ENCODE data around the gene FADS6. TPM values are rescaled to one million over a fixed set of nuclear protein-coding genes. Genes with fewer than 3 reads are reported as not detected.

Gene FADS6
- total RNA-seq, 2 experiments from 2014 or later, result not detected

DNA sequence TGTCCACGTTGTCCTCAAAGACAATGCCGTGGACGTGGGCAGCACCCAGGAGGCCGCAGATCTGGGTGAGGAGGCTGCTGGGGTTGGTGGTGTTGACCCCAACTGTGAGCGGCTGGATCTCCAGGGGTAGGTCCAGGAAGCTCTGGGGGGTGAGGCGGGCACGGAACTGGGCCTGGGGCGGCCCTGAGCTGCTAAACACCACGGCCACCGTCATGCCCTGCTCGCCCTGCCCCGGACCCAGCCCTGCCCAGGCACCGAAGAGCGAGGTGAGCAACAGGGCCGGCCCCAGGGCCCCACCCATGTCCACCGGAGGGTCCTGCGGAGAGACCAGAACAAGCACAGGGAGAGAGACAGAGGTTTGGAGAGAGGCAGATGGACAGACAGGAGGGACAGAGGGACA is 38.6 kb downstream of the FADS6 start:
- ChIA-PET CTCF (interaction anchor here (1.2 to 11.9 kb wide), 4 partner anchors 9 to 109 kb away, joined by 3 to 123 read pairs (median 37); no protein-coding TSS in a partner anchor), POLR2A (no interaction called here)
- H3K4me3 Mint-ChIP-seq, result no peak overlapping the region
- intact Hi-C loops (cut with micrococcal nuclease), result no loop called here
- no peaks in the 10 kb centered on the region for H3K9me3 Mint-ChIP-seq
- H3K4me1 Mint-ChIP-seq (ENCODE audit: low read depth), result peaks cover 12% of the 10 kb centered on the region
- DNase-seq, result no peak
- no peaks in the 10 kb centered on the region for H3K36me3 Mint-ChIP-seq
- no peak overlapping the region for H3K27ac Mint-ChIP-seq
- peaks cover 53% of the 10 kb centered on the region for H3K27me3 Mint-ChIP-seq

DNA sequence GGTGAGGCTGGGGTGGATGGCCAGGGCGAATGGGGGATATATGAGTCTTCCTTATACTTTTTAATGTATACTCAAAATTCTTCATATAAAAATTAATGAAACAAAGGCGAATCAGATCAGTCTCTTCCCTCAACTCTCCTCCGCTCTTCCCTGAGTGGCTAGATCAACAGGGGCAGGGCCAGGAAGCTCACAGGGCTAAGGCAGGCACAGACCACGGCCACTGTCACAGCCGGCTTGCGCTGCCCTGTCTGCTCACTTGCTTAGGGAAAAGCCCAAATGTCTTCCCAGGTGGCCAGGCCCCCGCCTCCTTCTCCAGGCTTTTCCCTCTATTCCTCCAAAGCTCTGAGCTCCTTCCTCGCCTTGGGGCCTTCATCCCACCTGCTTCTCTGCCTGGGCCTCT is 39.8 kb downstream of the FADS6 start:
- POLR2A ChIA-PET, result no interaction called here
- Mint-ChIP-seq H3K36me3 (no peaks in the 10 kb centered on the region), H3K27me3 (peaks cover 47% of the 10 kb centered on the region), H3K9me3 (no peaks in the 10 kb centered on the region), H3K4me1 (ENCODE audit: low read depth) (peaks cover 8% of the 10 kb centered on the region), H3K4me3 (no peak overlapping the region), H3K27ac (no peak overlapping the region)
- CTCF ChIA-PET, result interaction anchor here (1.2 to 6.4 kb wide), 2 partner anchors 10 to 62 kb away, joined by 3 to 48 read pairs; no protein-coding TSS in a partner anchor
- intact Hi-C loops (cut with micrococcal nuclease), result no loop called here
- DNase-seq, result no peak

DNA sequence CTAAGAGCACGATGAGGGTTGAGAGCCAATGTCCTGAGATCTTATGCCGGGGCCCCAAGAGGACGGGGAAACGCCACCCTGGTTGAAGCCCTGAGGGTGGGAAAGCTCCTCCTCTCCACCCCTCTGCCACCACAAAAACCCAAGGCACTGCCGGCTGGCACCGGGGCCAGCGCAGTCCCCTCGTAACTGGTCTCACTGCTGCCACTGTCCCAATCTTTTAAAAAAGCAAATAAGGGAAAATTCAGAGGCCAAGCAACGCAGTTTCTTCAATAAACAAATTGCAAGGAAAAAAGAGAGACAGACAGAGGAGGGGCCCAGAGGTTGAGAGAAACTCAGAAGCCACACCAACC is 40.4 kb downstream of the FADS6 start:
- DNase-seq, result no peak
- CTCF ChIA-PET, result interaction anchor here (0.7 to 6.4 kb wide), 6 partner anchors 11 to 109 kb away, joined by 3 to 48 read pairs (median 3); no protein-coding TSS in a partner anchor
- Mint-ChIP-seq H3K4me1 (ENCODE audit: low read depth) (peaks cover 8% of the 10 kb centered on the region), H3K27me3 (peaks cover 44% of the 10 kb centered on the region), H3K9me3 (no peaks in the 10 kb centered on the region), H3K4me3 (peak overlapping the region; percentile 67), H3K36me3 (no peaks in the 10 kb centered on the region), H3K27ac (no peak overlapping the region)
- POLR2A ChIA-PET, result interaction anchor here (1.0 to 1.3 kb wide), 2 partner anchors 11 to 20 kb away, joined by 3 to 5 read pairs; partner anchors contain the start of gene FDXR
- intact Hi-C loops (cut with micrococcal nuclease), result no loop called here

DNA sequence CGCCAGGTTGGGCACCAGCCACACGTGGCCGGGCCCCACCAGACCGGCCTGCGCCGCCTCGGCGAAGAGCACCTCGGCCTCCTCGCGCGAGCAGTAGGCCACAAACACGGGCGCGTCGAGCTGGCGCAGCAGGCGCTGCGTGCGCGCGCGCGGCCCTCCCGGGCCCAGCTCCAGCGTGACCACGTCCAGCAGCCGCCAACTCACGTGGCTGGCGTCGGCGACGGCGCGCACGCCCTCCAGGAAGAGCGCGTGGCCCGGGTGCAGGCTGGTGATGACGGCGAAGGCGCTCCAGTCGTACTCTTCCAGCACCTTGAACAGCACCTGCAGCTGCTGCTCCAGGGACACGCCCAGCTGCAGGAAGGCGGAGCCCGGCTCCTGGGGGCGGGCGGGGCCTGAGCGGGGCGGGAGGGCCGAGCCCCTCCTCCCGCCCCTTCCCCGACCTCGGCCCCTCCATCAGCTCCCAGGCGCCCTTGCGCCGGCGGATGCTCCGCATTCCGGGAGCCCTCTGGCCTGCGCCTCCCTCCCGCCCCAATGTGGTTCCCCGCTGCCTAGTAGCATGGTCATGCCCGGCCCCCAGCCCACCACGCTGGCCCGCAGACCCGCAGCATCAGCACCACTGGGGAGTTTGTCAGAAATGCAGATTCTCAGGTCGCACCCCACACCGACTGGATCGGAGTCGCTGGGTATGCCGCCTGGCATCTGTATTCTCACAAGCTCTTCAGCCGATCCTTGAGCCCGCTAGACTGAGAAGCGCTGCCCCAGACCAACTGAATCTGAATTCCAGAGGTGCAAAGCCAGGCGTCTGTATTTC is 41.0 kb downstream of the FADS6 start:
- Mint-ChIP-seq H3K4me1 (ENCODE audit: low read depth) (peaks cover 8% of the 10 kb centered on the region), H3K36me3 (no peaks in the 10 kb centered on the region), H3K27ac (no peak overlapping the region), H3K4me3 (peak overlapping the region; percentile 67), H3K27me3 (peaks cover 40% of the 10 kb centered on the region), H3K9me3 (no peaks in the 10 kb centered on the region)
- intact Hi-C loops (cut with micrococcal nuclease), result no loop called here
- POLR2A ChIA-PET, result interaction anchor here (1.0 to 1.3 kb wide), 2 partner anchors 12 to 21 kb away, joined by 3 to 5 read pairs; partner anchors contain the start of gene FDXR
- peak; percentile 71 for DNase-seq
- CTCF ChIA-PET, result interaction anchor here (0.7 to 6.4 kb wide), 6 partner anchors 12 to 108 kb away, joined by 3 to 48 read pairs (median 3); no protein-coding TSS in a partner anchor

DNA sequence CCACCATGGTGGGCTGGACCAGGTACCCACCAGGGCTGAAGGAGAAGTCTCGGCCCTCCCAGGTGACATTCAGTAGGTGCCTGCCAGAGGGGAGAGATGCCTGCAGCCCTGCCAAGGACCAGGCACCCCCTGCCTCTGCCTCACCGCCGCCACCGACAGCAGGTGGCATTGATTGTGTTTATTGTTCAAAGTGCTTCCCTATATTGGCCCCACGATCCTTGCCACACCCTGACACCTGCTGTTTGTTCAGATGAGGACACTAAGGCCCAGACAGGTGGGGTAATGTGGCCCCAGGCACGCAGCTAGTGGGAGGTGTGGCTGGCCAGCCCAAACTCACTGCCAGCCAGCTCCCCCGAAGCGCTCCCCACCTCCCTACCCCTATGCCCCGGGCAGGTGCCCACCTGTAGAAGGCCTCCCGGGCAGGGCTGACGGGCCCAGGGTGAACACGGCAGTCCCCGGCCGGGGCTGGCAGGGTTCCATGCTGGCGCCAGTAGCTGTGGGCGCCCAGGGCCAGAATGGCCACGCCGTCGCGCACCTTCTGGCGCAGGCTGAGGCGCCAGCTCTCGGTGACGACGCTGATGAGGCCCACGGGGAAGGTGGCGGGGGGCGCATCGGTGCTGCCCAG is 41.7 kb downstream of the FADS6 start:
- Mint-ChIP-seq H3K9me3 (no peaks in the 10 kb centered on the region), H3K27ac (no peak overlapping the region), H3K4me1 (ENCODE audit: low read depth) (peaks cover 8% of the 10 kb centered on the region), H3K4me3 (no peak overlapping the region), H3K27me3 (peaks cover 37% of the 10 kb centered on the region), H3K36me3 (no peaks in the 10 kb centered on the region)
- intact Hi-C loops (cut with micrococcal nuclease), result no loop called here
- DNase-seq, result no peak
- ChIA-PET CTCF (interaction anchor here (0.5 to 6.4 kb wide), 7 partner anchors 8 to 107 kb away, joined by 3 to 48 read pairs (median 3); partner anchors contain the start of gene GRIN2C), POLR2A (interaction anchor here (1.0 to 1.3 kb wide), 2 partner anchors 12 to 21 kb away, joined by 3 to 5 read pairs; partner anchors contain the start of gene FDXR)

DNA sequence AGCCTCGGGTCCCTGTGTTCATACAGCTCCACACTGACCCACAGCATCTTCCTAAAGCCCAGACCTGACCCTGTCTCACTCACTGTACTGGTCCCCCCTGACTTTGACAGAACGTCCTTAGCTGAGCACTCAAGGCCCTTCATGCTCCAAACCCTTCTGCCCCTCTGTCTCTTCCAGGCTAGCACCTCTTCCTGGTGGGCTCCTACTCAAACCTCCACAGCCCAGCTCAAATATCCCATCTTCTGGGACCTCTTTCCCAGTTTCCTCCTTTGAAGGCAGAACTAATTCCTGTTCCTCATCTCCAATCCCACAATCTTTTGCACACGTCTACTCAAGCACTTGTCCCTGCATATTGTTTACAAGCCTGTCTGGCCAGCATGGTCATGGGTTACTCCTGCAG is 42.5 kb downstream of the FADS6 start:
- Mint-ChIP-seq H3K36me3 (no peaks in the 10 kb centered on the region), H3K9me3 (no peaks in the 10 kb centered on the region), H3K4me1 (ENCODE audit: low read depth) (peaks cover 8% of the 10 kb centered on the region), H3K27ac (no peak overlapping the region), H3K4me3 (no peak overlapping the region), H3K27me3 (peaks cover 29% of the 10 kb centered on the region)
- CTCF ChIA-PET, result interaction anchor here (0.8 to 6.4 kb wide), 3 partner anchors 8 to 13 kb away, joined by 3 to 48 read pairs (median 5); partner anchors contain the start of gene GRIN2C
- POLR2A ChIA-PET, result no interaction called here
- intact Hi-C loops (cut with micrococcal nuclease), result no loop called here
- no peak for DNase-seq

DNA sequence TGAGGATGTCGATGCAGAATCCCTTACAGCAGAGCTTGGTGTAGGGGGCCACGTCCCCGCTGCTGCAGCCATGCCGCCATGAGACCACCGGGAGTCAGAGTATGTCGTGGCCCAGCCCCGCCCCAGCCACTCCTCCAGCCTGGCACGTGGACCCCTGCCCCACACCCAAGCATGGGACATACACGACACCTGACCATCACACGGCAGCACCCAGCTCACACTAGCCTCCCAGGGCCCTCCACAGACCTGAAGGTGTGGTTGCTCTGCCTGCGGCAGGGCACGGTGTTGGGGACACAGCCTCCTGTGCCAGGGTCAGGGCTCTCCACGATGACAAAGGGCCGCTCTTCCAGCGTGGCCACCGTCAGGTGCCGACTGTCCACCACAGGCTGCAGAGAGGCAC is 43.1 kb downstream of the FADS6 start:
- no peak overlapping the region for H3K27ac Mint-ChIP-seq
- peaks cover 23% of the 10 kb centered on the region for H3K27me3 Mint-ChIP-seq
- POLR2A ChIA-PET, result no interaction called here

DNA sequence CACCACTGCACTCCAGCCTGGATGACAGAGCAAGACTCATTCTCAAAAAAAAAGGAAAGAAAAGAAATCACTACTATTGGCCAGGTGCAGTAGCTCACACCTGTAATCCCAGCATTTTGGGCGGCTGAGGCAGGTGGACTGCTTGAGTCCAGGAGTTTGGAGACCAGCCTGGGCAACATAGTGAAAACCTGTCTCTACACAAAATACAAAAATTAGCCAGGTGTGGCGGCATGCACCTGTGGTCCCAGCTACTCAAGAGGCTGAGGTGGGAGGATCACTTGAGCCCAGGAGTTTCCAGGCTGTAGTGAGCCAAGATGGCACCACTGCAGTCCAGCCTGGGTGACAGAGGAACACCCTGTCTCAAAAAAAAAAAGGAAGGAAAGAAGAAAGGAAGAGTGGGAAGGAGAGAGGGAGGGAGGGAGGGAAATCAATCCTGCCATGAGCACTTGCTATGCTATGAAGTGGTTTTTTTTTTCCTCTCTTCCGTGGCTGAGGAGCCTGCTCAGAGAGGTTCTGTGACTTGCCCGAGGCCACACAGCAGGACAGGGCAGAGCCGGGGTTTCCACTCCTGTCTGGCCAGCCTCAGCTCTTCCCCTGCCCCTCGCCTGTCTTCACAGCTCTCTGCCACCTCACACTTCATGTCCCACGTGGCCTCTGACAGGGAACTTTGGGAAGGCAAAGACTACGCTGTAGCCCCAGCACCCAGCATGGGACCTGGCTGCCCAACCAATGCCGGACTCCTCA is 44.6 kb downstream of the FADS6 start:
- no peak overlapping the region for H3K27ac Mint-ChIP-seq
- H3K27me3 Mint-ChIP-seq, result peaks cover 17% of the 10 kb centered on the region
- intact Hi-C loops (cut with micrococcal nuclease), result no loop called here
- CTCF ChIA-PET, result no interaction called here
- no peaks in the 10 kb centered on the region for H3K36me3 Mint-ChIP-seq
- no peaks in the 10 kb centered on the region for H3K9me3 Mint-ChIP-seq
- no peak for DNase-seq
- peaks cover 11% of the 10 kb centered on the region for H3K4me1 Mint-ChIP-seq (ENCODE audit: low read depth)
- POLR2A ChIA-PET, result no interaction called here
- no peak overlapping the region for H3K4me3 Mint-ChIP-seq

More for the DNA sequence above, 43.1 kb downstream of the FADS6 start:
- H3K9me3 Mint-ChIP-seq, result no peaks in the 10 kb centered on the region
- H3K4me3 Mint-ChIP-seq, result no peak overlapping the region
- no peaks in the 10 kb centered on the region for H3K36me3 Mint-ChIP-seq
- intact Hi-C loops (cut with micrococcal nuclease), result no loop called here
- peaks cover 8% of the 10 kb centered on the region for H3K4me1 Mint-ChIP-seq (ENCODE audit: low read depth)
- CTCF ChIA-PET, result interaction anchor here (0.8 to 6.4 kb wide), 3 partner anchors 8 to 14 kb away, joined by 3 to 48 read pairs (median 5); partner anchors contain the start of gene GRIN2C
- DNase-seq, result no peak

DNA sequence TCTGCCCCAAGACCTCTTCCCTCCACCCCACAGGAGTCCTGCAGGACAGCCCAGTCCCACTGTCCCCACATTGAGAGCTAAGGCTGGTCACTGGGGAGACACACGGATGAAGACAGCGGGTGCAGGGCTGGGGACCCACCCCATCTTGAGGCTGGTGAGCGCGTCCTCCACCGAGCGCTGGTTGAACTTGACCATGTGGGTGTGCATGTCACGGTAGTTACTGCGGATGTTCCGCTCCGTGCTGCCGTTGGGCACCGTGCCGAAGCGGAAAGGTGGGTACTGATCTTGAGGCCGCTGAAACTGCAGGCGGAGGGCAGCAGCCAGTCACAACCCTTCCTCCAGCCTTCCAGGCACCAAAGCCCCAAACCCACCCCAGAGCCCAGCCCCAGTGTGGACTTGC is 46.8 kb downstream of the FADS6 start:
- intact Hi-C loops (cut with micrococcal nuclease), result no loop called here
- peaks cover 13% of the 10 kb centered on the region for H3K27me3 Mint-ChIP-seq
- POLR2A ChIA-PET, result no interaction called here
- peaks cover 6% of the 10 kb centered on the region for H3K4me1 Mint-ChIP-seq (ENCODE audit: low read depth)
- DNase-seq, result no peak
- H3K36me3 Mint-ChIP-seq, result no peaks in the 10 kb centered on the region
- H3K4me3 Mint-ChIP-seq, result no peak overlapping the region
- H3K27ac Mint-ChIP-seq, result no peak overlapping the region
- CTCF ChIA-PET, result no interaction called here
- H3K9me3 Mint-ChIP-seq, result no peaks in the 10 kb centered on the region

DNA sequence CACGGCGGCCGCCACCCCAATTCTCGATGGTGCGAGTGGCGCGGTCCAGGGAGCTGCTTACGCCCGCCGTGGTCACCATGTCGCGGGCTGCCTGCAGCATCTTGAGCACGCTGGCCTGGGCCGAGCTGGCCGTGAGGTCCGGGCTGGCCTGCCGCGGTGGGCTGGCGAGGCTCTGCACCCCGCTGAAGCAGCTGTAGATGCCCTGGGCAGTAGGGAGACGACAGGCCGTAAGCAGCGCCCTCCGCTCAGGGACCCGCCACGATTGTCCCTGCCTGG is 50.1 kb downstream of the FADS6 start:
- POLR2A ChIA-PET, result no interaction called here
- H3K4me3 Mint-ChIP-seq, result no peak overlapping the region
- no peak overlapping the region for H3K27ac Mint-ChIP-seq
- H3K9me3 Mint-ChIP-seq, result no peaks in the 10 kb centered on the region
- DNase-seq, result no peak
- intact Hi-C loops (cut with micrococcal nuclease), result no loop called here
- H3K27me3 Mint-ChIP-seq, result peaks cover 6% of the 10 kb centered on the region
- H3K36me3 Mint-ChIP-seq, result peaks cover under 1% of the 10 kb centered on the region
- CTCF ChIA-PET, result interaction anchor here (0.7 to 2.7 kb wide), 12 partner anchors 14 to 277 kb away, joined by 3 to 31 read pairs (median 4); partner anchors contain the start of gene GRIN2C
- H3K4me1 Mint-ChIP-seq (ENCODE audit: low read depth), result peaks cover 12% of the 10 kb centered on the region

DNA sequence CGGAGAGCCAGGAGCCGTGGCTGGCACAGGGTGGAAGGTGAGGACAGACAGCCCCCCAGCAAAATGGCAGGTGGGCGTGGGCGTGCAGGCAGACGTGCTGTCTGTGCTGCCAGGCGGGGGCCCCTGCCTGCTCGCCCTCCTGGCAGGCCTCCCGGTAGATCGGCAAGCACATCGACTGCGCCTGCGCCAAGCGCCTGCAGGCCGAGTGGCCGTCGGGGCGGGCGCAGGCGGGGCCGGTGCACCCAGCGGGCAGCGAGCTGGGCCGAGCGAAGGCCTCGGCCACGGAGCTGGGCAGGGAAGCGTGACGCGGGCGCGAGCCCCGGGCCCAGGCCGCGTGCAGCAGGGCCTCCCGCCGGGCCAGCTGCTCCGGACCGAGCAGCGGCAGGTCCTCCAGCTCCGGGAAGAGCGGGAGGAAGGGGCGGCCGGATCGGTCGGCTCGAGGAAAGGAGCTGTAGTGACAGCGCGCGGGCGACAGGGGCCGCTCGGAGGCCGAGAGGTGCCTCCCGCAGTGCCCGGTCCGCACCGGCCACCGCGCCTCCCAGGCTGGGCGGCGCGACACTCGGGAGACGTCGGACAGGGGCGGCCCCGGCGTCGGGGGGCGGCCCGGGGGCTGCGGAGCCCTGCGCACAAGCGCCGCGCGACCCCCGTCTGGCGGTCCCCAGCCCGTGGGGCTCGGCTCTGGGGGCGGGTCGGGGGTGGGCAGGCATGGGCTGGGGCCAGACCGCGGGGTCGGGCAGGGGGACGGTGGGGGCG is 50.7 kb downstream of the FADS6 start:
- Mint-ChIP-seq H3K36me3 (peaks cover 4% of the 10 kb centered on the region), H3K4me3 (no peak overlapping the region), H3K27ac (no peak overlapping the region), H3K9me3 (no peaks in the 10 kb centered on the region), H3K4me1 (ENCODE audit: low read depth) (peaks cover 12% of the 10 kb centered on the region), H3K27me3 (peaks cover 6% of the 10 kb centered on the region)
- intact Hi-C loops (cut with micrococcal nuclease), result no loop called here
- DNase-seq, result peak; percentile 32
- CTCF ChIA-PET, result interaction anchor here (0.7 to 2.7 kb wide), 13 partner anchors 10 to 277 kb away, joined by 3 to 31 read pairs (median 4); partner anchors contain the start of gene GRIN2C
- POLR2A ChIA-PET, result no interaction called here

Measured in activated CD4-positive, alpha-beta memory T cell treated with anti-CD3 and anti-CD28 coated beads for 36 hours (primary cell).